HCT116 (cell line): ENCODE results near the gene ZNF618. TPM values are rescaled to one million over a fixed set of nuclear protein-coding genes. Genes with fewer than 3 reads are reported as not detected.

Experiments
- ATAC-seq: fragments of 200-7000 bp; cut with Tn5 transposase; 2 replicates; pipeline ENCODE4 v1.9.1; 2020; ENCODE audit warnings: mild to moderate bottlenecking, moderate library complexity
- BruUV-seq: library from RNA; stranded (reverse); fragments of 400-500 nt; replicated peaks from 2 replicates; lab custom pipeline; 2021; lab: Mats Ljungman, UMichigan
- CTCF ChIA-PET: fragments of 300-600 bp; sonication (Branson Sonifier 250); formaldehyde crosslinking; loops from one replicate; lab custom pipeline; 2021; ENCODE audit warnings: antibody characterized with exemption; lab: Charles Lee
- POLR2A ChIA-PET: fragments of 300-600, 350-600 bp; sonication (Branson Sonifier 250); formaldehyde crosslinking; loops from one replicate; lab custom pipeline; 2021; ENCODE audit warnings: antibody characterized with exemption; lab: Charles Lee
- RAD21 ChIA-PET, 2 experiments: fragments of 300-600 bp; sonication (Branson Sonifier 250); formaldehyde crosslinking; loops; one replicate each; lab custom pipeline; 2023; ENCODE audit warnings: low total read pairs in 2 of 2; ENCODE audit not compliant: uncharacterized antibody in 2 of 2, unreplicated experiment in 2 of 2, low non-redundant PET in 1 of 2; lab: Charles Lee
- DNase-seq: peaks from one replicate; pipeline ENCODE4 v3.0.0-alpha.2; 2010; ENCODE audit warnings: low read depth, low spot score
- H2AFZ ChIP-seq: fragments of 200-600 bp; shearing (Covaris generic), sonication (generic); 2 replicates; pipeline ENCODE4 v1.6.1; 2017; ENCODE audit warnings: low read depth, mixed run types, mixed read lengths, antibody characterized with exemption, low read length; ENCODE audit not compliant: poor library complexity, severe bottlenecking
- H3K27ac ChIP-seq: 2 replicates; pipeline ENCODE4 v1.5.1; 2012; ENCODE audit warnings: low read depth, low read length
- H3K27me3 ChIP-seq: fragments of 200-600 bp; sonication (generic); 2 replicates; pipeline ENCODE4 v1.6.1; 2016; ENCODE audit warnings: mixed run types, low read length, mixed read lengths; ENCODE audit not compliant: insufficient read depth
- H3K36me3 ChIP-seq, 2 experiments: fragments of 200-500 bp in 1 of 2; fragments of 200-600 bp in 1 of 2; sonication (Bioruptor generic) in 1 of 2; sonication (generic) in 1 of 2; 2 replicates each; pipeline versions ENCODE4 v1.5.1 to v1.6.1; 2014 to 2016; ENCODE audit warnings: low read length in 2 of 2, inconsistent platforms in 1 of 2, mixed read lengths in 1 of 2, mixed run types in 1 of 2; ENCODE audit not compliant: insufficient read depth in 2 of 2, control insufficient read depth in 1 of 2
- H3K4me1 ChIP-seq, 2 experiments: fragments of 200-600 bp in 1 of 2; sonication (generic) in 1 of 2; 2 replicates each; pipeline versions ENCODE4 v1.5.1 to v1.6.1; 2012 to 2017; ENCODE audit warnings: low read length in 2 of 2, inconsistent platforms in 1 of 2, mild to moderate bottlenecking in 1 of 2, mixed read lengths in 1 of 2, mixed run types in 1 of 2, moderate library complexity in 1 of 2; ENCODE audit not compliant: insufficient read depth in 2 of 2, control insufficient read depth in 1 of 2
- H3K4me2 ChIP-seq: fragments of 200-600 bp; sonication (generic); 2 replicates; pipeline ENCODE4 v1.6.1; 2017; ENCODE audit warnings: mixed run types, low read length, mixed read lengths
- H3K4me3 ChIP-seq, 2 experiments: fragments of 200-600 bp in 1 of 2; sonication (generic) in 1 of 2; replicated peaks in 1 of 2; 2 replicates each; pipeline ENCODE4 v1.5.1; 2011 to 2016; ENCODE audit warnings: low read length in 2 of 2, control low read depth in 1 of 2, low read depth in 1 of 2, mild to moderate bottlenecking in 1 of 2, mixed read lengths in 1 of 2, mixed run types in 1 of 2
- H3K79me2 ChIP-seq: fragments of 200-600 bp; sonication (generic); 2 replicates; pipeline ENCODE4 v1.6.1; 2017; ENCODE audit warnings: mild to moderate bottlenecking, mixed run types, low read length, moderate library complexity, mixed read lengths; ENCODE audit not compliant: insufficient read depth
- H3K9ac ChIP-seq: fragments of 200-600 bp; sonication (generic); 2 replicates; pipeline ENCODE4 v1.6.1; 2016; ENCODE audit warnings: low read length, mixed read lengths
- H3K9me2 ChIP-seq: fragments of 200-600 bp; sonication (generic), shearing (Covaris generic); 2 replicates; pipeline ENCODE4 v1.6.1; 2017; ENCODE audit warnings: mixed run types, mild to moderate bottlenecking, moderate library complexity; ENCODE audit not compliant: insufficient read depth
- H3K9me3 ChIP-seq, 2 experiments: fragments of 200-500 bp in 1 of 2; fragments of 200-600 bp in 1 of 2; sonication (Bioruptor generic) in 1 of 2; sonication (generic) in 1 of 2; 2 replicates each; pipeline ENCODE4 v1.6.1; 2014 to 2017; ENCODE audit warnings: low read length in 2 of 2, mixed read lengths in 2 of 2, inconsistent platforms in 1 of 2, low read depth in 1 of 2, mild to moderate bottlenecking in 1 of 2, mixed run types in 1 of 2, moderate library complexity in 1 of 2; ENCODE audit not compliant: control insufficient read depth in 1 of 2, insufficient read depth in 1 of 2
- H4K20me1 ChIP-seq: fragments of 200-600 bp; sonication (generic), shearing (Covaris generic); 2 replicates; pipeline ENCODE4 v1.6.1; 2017; ENCODE audit warnings: mixed run types, mild to moderate bottlenecking, moderate library complexity; ENCODE audit not compliant: insufficient read depth
- ATF3 ChIP-seq: IDR thresholded peaks from 2 replicates; pipeline ENCODE4 v1.6.1; 2012
- CBX3 ChIP-seq: IDR thresholded peaks from 2 replicates; pipeline ENCODE4 v1.6.1; 2012; ENCODE audit warnings: low read depth
- CEBPB ChIP-seq: IDR thresholded peaks from 2 replicates; pipeline ENCODE4 v1.6.1; 2012; ENCODE audit warnings: low read depth
- ELF1 ChIP-seq: IDR thresholded peaks from 2 replicates; pipeline ENCODE4 v1.6.1; 2012; ENCODE audit warnings: low read depth, borderline replicate concordance
- MAX ChIP-seq: IDR thresholded peaks from 2 replicates; pipeline ENCODE4 v1.6.1; 2012
- REST ChIP-seq: IDR thresholded peaks from 2 replicates; pipeline ENCODE4 v1.6.1; 2012; ENCODE audit warnings: low read depth
- SRF ChIP-seq: IDR thresholded peaks from 2 replicates; pipeline ENCODE4 v1.6.1; 2012; ENCODE audit warnings: low read depth
- YY1 ChIP-seq: IDR thresholded peaks from 2 replicates; pipeline ENCODE4 v1.6.1; 2011; ENCODE audit warnings: low read length, low read depth, moderate library complexity, mild to moderate bottlenecking; ENCODE audit not compliant: insufficient replicate concordance; ENCODE audit errors: extremely low read depth
- intact Hi-C: fragments of 100-400 bp; cut with micrococcal nuclease; formaldehyde crosslinking; loops from 2 replicates; pipeline ENCODE4 v1.10.0; 2022
- total RNA-seq: library from RNA; stranded (reverse); gene quantifications from one replicate; pipeline ENCODE4 v1.2.1, GENCODE V29; 2021; ENCODE audit not compliant: unreplicated experiment

Gene ZNF618
- total RNA-seq, 1 experiment from 2014 or later: 13.5 TPM

GRCh38 chr9:113995963-113996362 is 119.9 kb downstream of the ZNF618 start:
- RAD21 ChIA-PET: no interaction called here
- Histone ChIP-seq H3K4me1 (no peaks in the 10 kb centered on the region), H3K36me3 (no peaks in the 10 kb centered on the region), H3K79me2 (no peaks in the 10 kb centered on the region), H3K9me3 (no peaks in the 10 kb centered on the region), H3K9me2 (no peaks in the 10 kb centered on the region), H3K4me3 (no peak overlapping the region), H2AFZ (no peak overlapping the region), H3K27me3 (no peaks in the 10 kb centered on the region), H3K4me2 (no peak overlapping the region), H3K9ac (no peak overlapping the region), H4K20me1 (no peaks in the 10 kb centered on the region), H3K27ac (no peak overlapping the region)
- POLR2A ChIA-PET: no interaction called here
- CTCF ChIA-PET: no interaction called here
- no peak for TF ChIP-seq REST
- no TSS peak for BruUV-seq
- DNase-seq (no peak), ATAC-seq (no peak)
- intact Hi-C loops: no loop called here

- ChIA-PET POLR2A (no interaction called here), RAD21 (no interaction called here), CTCF (no interaction called here)
- H4K20me1 ChIP-seq: no peaks in the 10 kb centered on the region
- H3K4me2 ChIP-seq: no peak overlapping the region
- no peaks in the 10 kb centered on the region for H3K79me2 ChIP-seq
- intact Hi-C loops: no loop called here
- H3K9me2 ChIP-seq: no peaks in the 10 kb centered on the region
- H2AFZ ChIP-seq: no peak overlapping the region
- no peak for DNase-seq
- H3K4me3 ChIP-seq: no peak overlapping the region
- no TSS peak for BruUV-seq
- H3K27me3 ChIP-seq: no peaks in the 10 kb centered on the region
- H3K27ac ChIP-seq: no peak overlapping the region
- TF ChIP-seq YY1 (no peak), REST (no peak), ATF3 (no peak), CEBPB (no peak), CBX3 (no peak), SRF (no peak), MAX (no peak), ELF1 (no peak)
- no peak for ATAC-seq
- H3K36me3 ChIP-seq: no peaks in the 10 kb centered on the region
- no peaks in the 10 kb centered on the region for H3K9me3 ChIP-seq
- no peak overlapping the region for H3K9ac ChIP-seq
- no peaks in the 10 kb centered on the region for H3K4me1 ChIP-seq
Measured at GRCh38 chr9:113996531-113997001, 120.5 kb downstream of the ZNF618 start.
